Renal cortex interstitium (tissue), 11 donors: ENCODE measurements around the gene ABHD1. TPM values are rescaled to one million over a fixed set of nuclear protein-coding genes. Genes with fewer than 3 reads are reported as not detected.

Experiments
- DNase-seq, 11 donors: peaks; one replicate each; pipeline ENCODE4 v3.0.0-alpha.2; 2013; ENCODE audit warnings: low read depth in 9 of 11, low spot score in 4 of 11; ENCODE audit errors: extremely low read depth in 1 of 11
- polyA plus RNA-seq, 3 donors: library from polyadenylated mRNA; unstranded; fragments of 120-200 nt; gene quantifications; one replicate each; pipeline ENCODE4 v1.2.1, GENCODE V29; 2013; ENCODE audit not compliant: insufficient read length in 3 of 3

Gene ABHD1
- polyA plus RNA-seq, 3 donors = 1.3 to 1.9 (median 1.6) TPM

- no peak for DNase-seq
Measured at GRCh38 chr2:27179344-27180000, 55.9 kb downstream of the ABHD1 start.

Other genes with a start within 250 kb of the ABHD1 start
- 10 to 100 TPM in 2 of 3 donors, 1 to 10 TPM in 1; 9.6 to 15.8 (median 12.6) TPM for gene MAPRE3, start 153.2 kb upstream of the ABHD1 start, polyA plus RNA-seq
- gene TMEM214, start 90.8 kb upstream of the ABHD1 start, polyA plus RNA-seq = 10 to 100 TPM; 55.8 to 71.9 (median 63.6) TPM
- 10 to 100 TPM; 61.9 to 66.8 (median 65.2) TPM for gene AGBL5, start 72.1 kb upstream of the ABHD1 start, polyA plus RNA-seq
- 100 to 1,000 TPM; 234 to 273 (median 243) TPM for gene OST4, start 52.2 kb upstream of the ABHD1 start, polyA plus RNA-seq
- gene EMILIN1, start 45.2 kb upstream of the ABHD1 start, polyA plus RNA-seq = 100 to 1,000 TPM in 1 of 3 donors, 10 to 100 TPM in 2; 53.5 to 130 (median 96.3) TPM
- gene KHK, start 37.0 kb upstream of the ABHD1 start, polyA plus RNA-seq = 10 to 100 TPM; 42.9 to 58.5 (median 55.3) TPM
- gene CGREF1, start 4.7 kb upstream of the ABHD1 start, polyA plus RNA-seq = 1 to 10 TPM; 6.2 to 8.6 (median 7.4) TPM
- gene PREB, start 10.8 kb downstream of the ABHD1 start, polyA plus RNA-seq = 10 to 100 TPM; 42.0 to 55.0 (median 46.4) TPM
- gene PRR30, start 15.6 kb downstream of the ABHD1 start, polyA plus RNA-seq = not detected
- under 1 TPM; 0.51 to 0.78 (median 0.62) TPM for gene TCF23, start 25.2 kb downstream of the ABHD1 start, polyA plus RNA-seq
- 100 to 1,000 TPM; 148 to 150 (median 148) TPM for gene ATRAID, start 88.2 kb downstream of the ABHD1 start, polyA plus RNA-seq
- gene SLC5A6, start 88.5 kb downstream of the ABHD1 start, polyA plus RNA-seq = 10 to 100 TPM; 37.2 to 47.6 (median 42.0) TPM
- gene CAD, start 93.6 kb downstream of the ABHD1 start, polyA plus RNA-seq = 10 to 100 TPM; 50.4 to 54.6 (median 54.1) TPM
- 1 to 10 TPM; 6.0 to 9.2 (median 7.6) TPM for gene SLC30A3, start 139.2 kb downstream of the ABHD1 start, polyA plus RNA-seq
- 1 to 10 TPM in 2 of 3 donors, under 1 TPM in 1; 0.59 to 1.7 (median 1.4) TPM for gene DNAJC5G, start 151.6 kb downstream of the ABHD1 start, polyA plus RNA-seq
- gene TRIM54, start 158.6 kb downstream of the ABHD1 start, polyA plus RNA-seq = 1 to 10 TPM; 5.3 to 7.7 (median 5.7) TPM
- gene UCN, start 184.6 kb downstream of the ABHD1 start, polyA plus RNA-seq = 1 to 10 TPM in 1 of 3 donors, under 1 TPM in 2; 0.56 to 1.1 (median 0.82) TPM
- 10 to 100 TPM; 74.0 to 90.5 (median 81.4) TPM for gene MPV17, start 199.3 kb downstream of the ABHD1 start, polyA plus RNA-seq
- gene GTF3C2, start 232.9 kb downstream of the ABHD1 start, polyA plus RNA-seq = 10 to 100 TPM; 68.4 to 72.3 (median 71.3) TPM
- 10 to 100 TPM; 49.7 to 56.0 (median 52.3) TPM for gene EIF2B4, start 246.5 kb downstream of the ABHD1 start, polyA plus RNA-seq
- 100 to 1,000 TPM; 101 to 110 (median 101) TPM for gene SNX17, start 246.8 kb downstream of the ABHD1 start, polyA plus RNA-seq